IPS DF 6.9 (cell line): ENCODE data around the gene DLGAP4.
A peak's percentile ranks its signal among the peaks of the same experiment; 100 is the strongest.

ENCODE experiments used
- DNase-seq: peaks from one replicate; pipeline ENCODE4 v3.0.0-alpha.2; 2013; ENCODE audit warnings: low read depth, low spot score
- H3K27ac ChIP-seq: one replicate; pipeline ENCODE4 v1.5.1; 2013; ENCODE audit warnings: low read length, control low read depth
- H3K27me3 ChIP-seq: 2 replicates; pipeline ENCODE4 v1.6.1; 2013; ENCODE audit warnings: mild to moderate bottlenecking, low read length; ENCODE audit not compliant: control insufficient read depth, insufficient read depth
- H3K36me3 ChIP-seq: 2 replicates; pipeline ENCODE4 v1.6.1; 2013; ENCODE audit warnings: low read length; ENCODE audit not compliant: control insufficient read depth, insufficient read depth
- H3K4me1 ChIP-seq: 2 replicates; pipeline ENCODE4 v1.6.1; 2013; ENCODE audit warnings: low read length; ENCODE audit not compliant: control insufficient read depth, insufficient read depth
- H3K4me3 ChIP-seq: 2 replicates; pipeline ENCODE4 v1.5.1; 2013; ENCODE audit warnings: mild to moderate bottlenecking, low read length
- H3K9me3 ChIP-seq: 2 replicates; pipeline ENCODE4 v1.6.1; 2013; ENCODE audit warnings: low read length, inconsistent platforms; ENCODE audit not compliant: control insufficient read depth, insufficient read depth
- WGBS: extraction: QIAGEN DNeasy Blood & Tissue Kit; methylation state at CpG from one replicate; pipeline ENCODE4 v1.1.7; 2013; ENCODE audit warnings: mixed read lengths, missing lambda C conversion rate; ENCODE audit not compliant: insufficient read length, insufficient coverage; 5-methylcytosine and 5-hydroxymethylcytosine counted together

The DLGAP4 gene

GRCh38 chr20:36541768-36542488 is 235.8 kb downstream of the DLGAP4 start:
- Histone ChIP-seq H3K4me1 (peaks cover 15% of the 10 kb centered on the region), H3K27ac (no peak overlapping the region), H3K27me3 (no peaks in the 10 kb centered on the region), H3K4me3 (peak overlapping the region; percentile 58; the same call in 1 of the 2 replicates), H3K9me3 (no peaks in the 10 kb centered on the region), H3K36me3 (no peaks in the 10 kb centered on the region)
- no peak for DNase-seq
- no CpG with 5 or more reads among the region's 14 CpGs for WGBS

GRCh38 chr20:36542516-36543183 is 236.5 kb downstream of the DLGAP4 start:
- Histone ChIP-seq H3K27ac (no peak overlapping the region), H3K4me3 (no peak overlapping the region)
- WGBS, result no CpG with 5 or more reads among the region's 10 CpGs

GRCh38 chr20:36543184-36544133 is 237.3 kb downstream of the DLGAP4 start:
- H3K27ac ChIP-seq, result no peak overlapping the region
- no peaks in the 10 kb centered on the region for H3K27me3 ChIP-seq
- peaks cover 15% of the 10 kb centered on the region for H3K4me1 ChIP-seq
- 0 out of 2 replicates have a peak, but pooled peaks cover under 1% of the 10 kb centered on the region for H3K36me3 ChIP-seq
- no peak overlapping the region for H3K4me3 ChIP-seq
- no peak for DNase-seq
- no CpG with 5 or more reads among the region's 14 CpGs for WGBS
- H3K9me3 ChIP-seq, result no peaks in the 10 kb centered on the region

More at GRCh38 chr20:36542516-36543183, 236.5 kb downstream of the DLGAP4 start:
- H3K27me3 ChIP-seq, result no peaks in the 10 kb centered on the region
- DNase-seq, result no peak
- H3K9me3 ChIP-seq, result no peaks in the 10 kb centered on the region
- peaks cover 15% of the 10 kb centered on the region for H3K4me1 ChIP-seq
- H3K36me3 ChIP-seq, result no peaks in the 10 kb centered on the region

GRCh38 chr20:36544134-36545018 is 238.2 kb downstream of the DLGAP4 start:
- Histone ChIP-seq H3K9me3 (no peaks in the 10 kb centered on the region), H3K27ac (no peak overlapping the region), H3K36me3 (0 out of 2 replicates have a peak, but pooled peaks cover 3% of the 10 kb centered on the region), H3K27me3 (no peaks in the 10 kb centered on the region), H3K4me3 (no peak overlapping the region), H3K4me1 (peaks cover 15% of the 10 kb centered on the region)
- WGBS, result no CpG with 5 or more reads among the region's 15 CpGs
- DNase-seq, result no peak

GRCh38 chr20:36546111-36546736 is 240.1 kb downstream of the DLGAP4 start:
- no peak overlapping the region for H3K27ac ChIP-seq
- H3K9me3 ChIP-seq, result no peaks in the 10 kb centered on the region
- H3K27me3 ChIP-seq, result no peaks in the 10 kb centered on the region
- DNase-seq, result no peak
- H3K36me3 ChIP-seq, result 0 out of 2 replicates have a peak, but pooled peaks cover 3% of the 10 kb centered on the region
- no CpG with 5 or more reads among the region's 14 CpGs for WGBS
- no peak overlapping the region for H3K4me3 ChIP-seq
- H3K4me1 ChIP-seq, result peaks cover 12% of the 10 kb centered on the region

GRCh38 chr20:36547186-36548005 is 241.3 kb downstream of the DLGAP4 start:
- H3K36me3 ChIP-seq, result 0 out of 2 replicates have a peak, but pooled peaks cover 3% of the 10 kb centered on the region
- no peak overlapping the region for H3K4me3 ChIP-seq
- H3K4me1 ChIP-seq, result peaks cover 9% of the 10 kb centered on the region
- H3K27me3 ChIP-seq, result no peaks in the 10 kb centered on the region
- WGBS, result no CpG with 5 or more reads among the region's 12 CpGs
- DNase-seq, result no peak
- no peaks in the 10 kb centered on the region for H3K9me3 ChIP-seq
- H3K27ac ChIP-seq, result no peak overlapping the region

- WGBS, result no CpG with 5 or more reads among the region's 12 CpGs
- Histone ChIP-seq H3K9me3 (no peaks in the 10 kb centered on the region), H3K36me3 (0 out of 2 replicates have a peak, but pooled peaks cover 3% of the 10 kb centered on the region), H3K4me1 (peaks cover 4% of the 10 kb centered on the region), H3K27me3 (no peaks in the 10 kb centered on the region), H3K4me3 (no peak overlapping the region), H3K27ac (no peak overlapping the region)
- DNase-seq, result no peak
These were observed 241.8 kb downstream of the DLGAP4 start for GRCh38 chr20:36548006-36548315.

- Histone ChIP-seq H3K27me3 (no peaks in the 10 kb centered on the region), H3K27ac (no peak overlapping the region), H3K36me3 (0 out of 2 replicates have a peak, but pooled peaks cover 3% of the 10 kb centered on the region), H3K4me1 (peaks cover 3% of the 10 kb centered on the region; the same call in 1 of the 2 replicates), H3K9me3 (no peaks in the 10 kb centered on the region), H3K4me3 (no peak overlapping the region)
- DNase-seq, result no peak
- no CpG with 5 or more reads among the region's 23 CpGs for WGBS
These were observed 242.8 kb downstream of the DLGAP4 start for GRCh38 chr20:36548704-36549627.
